ENCODE results near the gene KCNQ5.

Gene KCNQ5

DNA sequence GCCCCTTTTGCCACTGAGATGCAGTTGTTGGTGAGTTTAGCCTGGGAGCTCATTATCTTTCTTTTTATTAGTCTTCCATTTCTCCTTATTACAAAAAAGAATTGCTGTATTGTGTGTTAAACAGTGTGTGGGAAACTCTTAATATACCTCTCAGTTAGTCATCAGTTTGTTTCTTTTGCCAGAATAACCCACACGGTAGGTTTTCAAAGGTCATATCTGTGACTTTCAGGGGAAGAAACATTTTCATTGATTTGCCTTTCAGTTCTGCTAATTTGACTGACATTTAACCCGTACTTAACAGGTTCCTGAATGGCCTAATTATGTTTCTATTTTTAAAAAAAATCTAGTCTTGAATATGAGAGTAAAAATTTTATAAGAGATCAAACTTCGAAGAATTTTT is 458.1 kb downstream of the KCNQ5 start:
- Histone ChIP-seq H3K9me3 (ENCODE audit: low read depth, low read length) (no peaks in the 10 kb centered on the region), H3K4me3 (no peak overlapping the region), H3K27ac (no peak overlapping the region), H3K9ac (ENCODE audit: insufficient read length) (no peak overlapping the region), H3K36me3 (ENCODE audit: insufficient read depth, low read length) (no peaks in the 10 kb centered on the region)
- no peak for DNase-seq (ENCODE audit: low read depth, low spot score)
- TF ChIP-seq POLR2AphosphoS5 (IDR thresholded peaks at IDR 0.05; ENCODE audit: borderline replicate concordance, low read depth, low read length) = no peak
- no peak for TF ChIP-seq EZH2 (IDR thresholded peaks at IDR 0.05)
- no peak for TF ChIP-seq FOXP2 (optimal IDR thresholded peaks at IDR 0.05; ENCODE audit: control extremely low read depth, extremely low read length, insufficient read depth)

DNA sequence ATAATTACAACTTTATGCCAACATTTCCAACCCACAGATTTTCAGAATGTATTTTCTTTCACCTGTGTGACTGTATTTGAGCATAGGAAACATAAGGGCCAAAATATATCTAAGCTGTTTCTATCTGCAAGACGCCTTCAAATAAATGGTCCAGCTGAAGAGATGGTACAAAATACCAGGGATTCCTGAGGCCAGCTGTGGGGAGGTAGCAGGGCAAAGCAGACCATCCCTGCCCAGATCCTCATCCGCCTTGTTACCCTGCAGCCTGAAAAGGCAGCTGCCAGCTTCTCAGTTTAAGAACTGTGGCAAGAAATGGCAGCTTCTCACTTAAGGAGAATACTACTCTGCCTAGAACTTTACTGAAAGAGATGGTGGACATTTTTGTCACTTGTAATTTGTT is 460.1 kb downstream of the KCNQ5 start:
- H3K9me3 ChIP-seq (ENCODE audit: low read depth, low read length) = no peaks in the 10 kb centered on the region
- no peaks in the 10 kb centered on the region for H3K36me3 ChIP-seq (ENCODE audit: insufficient read depth, low read length)
- TF ChIP-seq POLR2AphosphoS5 (IDR thresholded peaks at IDR 0.05; ENCODE audit: borderline replicate concordance, low read depth, low read length) (no peak), EZH2 (IDR thresholded peaks at IDR 0.05) (no peak), FOXP2 (optimal IDR thresholded peaks at IDR 0.05; ENCODE audit: control extremely low read depth, extremely low read length, insufficient read depth) (no peak)
- no peak overlapping the region for H3K9ac ChIP-seq (ENCODE audit: insufficient read length)
- no peak for DNase-seq (ENCODE audit: low read depth, low spot score)
- no peak overlapping the region for H3K4me3 ChIP-seq
- H3K27ac ChIP-seq = no peak overlapping the region

- H3K9me3 ChIP-seq (ENCODE audit: low read depth, low read length) = no peaks in the 10 kb centered on the region
- no peaks in the 10 kb centered on the region for H3K36me3 ChIP-seq (ENCODE audit: insufficient read depth, low read length)
- no peak overlapping the region for H3K4me3 ChIP-seq
- H3K27ac ChIP-seq = no peak overlapping the region
- TF ChIP-seq EZH2 (IDR thresholded peaks at IDR 0.05) (no peak), POLR2AphosphoS5 (IDR thresholded peaks at IDR 0.05; ENCODE audit: borderline replicate concordance, low read depth, low read length) (no peak), FOXP2 (optimal IDR thresholded peaks at IDR 0.05; ENCODE audit: control extremely low read depth, extremely low read length, insufficient read depth) (no peak)
- DNase-seq (ENCODE audit: low read depth, low spot score) = no peak
- H3K9ac ChIP-seq (ENCODE audit: insufficient read length) = no peak overlapping the region
Measured at GRCh38 chr6:73083886-73084285, 462.0 kb downstream of the KCNQ5 start.

DNA sequence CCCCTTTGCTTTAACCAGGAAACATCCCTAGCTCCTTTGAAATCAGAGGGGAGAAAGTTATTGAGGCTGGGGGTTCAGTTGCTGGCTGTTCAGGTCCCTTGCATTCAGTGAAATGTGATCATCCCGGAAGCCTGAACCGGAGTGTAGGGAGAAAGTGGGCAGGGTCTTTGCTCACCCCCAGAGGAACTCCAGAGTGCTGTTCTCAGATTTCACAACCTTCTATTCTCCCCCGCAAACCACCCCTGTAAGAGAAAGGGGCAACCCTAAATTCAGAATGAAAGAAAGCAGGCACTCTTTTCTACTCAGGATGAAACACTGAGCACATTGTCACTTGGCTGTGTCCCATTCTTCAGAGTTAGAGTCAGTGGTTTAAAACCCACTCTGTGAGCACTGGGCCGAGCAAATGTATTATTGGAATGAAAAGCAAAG is 463.6 kb downstream of the KCNQ5 start:
- no peaks in the 10 kb centered on the region for H3K36me3 ChIP-seq (ENCODE audit: insufficient read depth, low read length)
- no peaks in the 10 kb centered on the region for H3K9me3 ChIP-seq (ENCODE audit: low read depth, low read length)
- no peak overlapping the region for H3K9ac ChIP-seq (ENCODE audit: insufficient read length)
- no peak for DNase-seq (ENCODE audit: low read depth, low spot score)
- no peak overlapping the region for H3K4me3 ChIP-seq
- no peak for TF ChIP-seq EZH2 (IDR thresholded peaks at IDR 0.05)
- H3K27ac ChIP-seq = no peak overlapping the region

DNA sequence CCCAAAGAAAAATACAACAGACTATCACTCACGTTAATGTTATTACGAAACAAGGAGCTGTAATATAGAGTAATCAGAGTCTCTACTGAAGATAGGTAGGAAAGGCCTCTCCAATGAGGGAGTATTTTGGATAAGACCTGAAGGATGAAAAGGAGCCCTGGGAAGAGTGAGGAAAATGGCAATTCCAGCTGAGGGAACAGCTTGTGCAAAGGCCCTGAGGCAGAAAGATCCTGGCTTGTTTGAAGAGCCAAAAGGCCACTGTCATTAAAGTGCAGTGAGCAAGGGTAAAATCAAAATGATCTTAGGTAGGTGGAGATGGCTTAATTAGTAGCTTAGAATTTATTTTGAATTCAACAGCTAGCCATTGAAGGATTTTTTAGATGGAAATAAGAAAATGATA is 464.9 kb downstream of the KCNQ5 start:
- H3K9me3 ChIP-seq (ENCODE audit: low read depth, low read length) = no peaks in the 10 kb centered on the region
- no peak overlapping the region for H3K27ac ChIP-seq
- H3K36me3 ChIP-seq (ENCODE audit: insufficient read depth, low read length) = no peaks in the 10 kb centered on the region
- H3K9ac ChIP-seq (ENCODE audit: insufficient read length) = no peak overlapping the region
- no peak overlapping the region for H3K4me3 ChIP-seq
- no peak for TF ChIP-seq POLR2AphosphoS5 (IDR thresholded peaks at IDR 0.05; ENCODE audit: borderline replicate concordance, low read depth, low read length)
- no peak for TF ChIP-seq FOXP2 (optimal IDR thresholded peaks at IDR 0.05; ENCODE audit: control extremely low read depth, extremely low read length, insufficient read depth)
- no peak for TF ChIP-seq EZH2 (IDR thresholded peaks at IDR 0.05)
- no peak for DNase-seq (ENCODE audit: low read depth, low spot score)

GRCh38 chr6:73088138-73088813 is 466.4 kb downstream of the KCNQ5 start:
- no peak for DNase-seq (ENCODE audit: low read depth, low spot score)
- TF ChIP-seq EZH2 (IDR thresholded peaks at IDR 0.05) (no peak), POLR2AphosphoS5 (IDR thresholded peaks at IDR 0.05; ENCODE audit: borderline replicate concordance, low read depth, low read length) (no peak), FOXP2 (optimal IDR thresholded peaks at IDR 0.05; ENCODE audit: control extremely low read depth, extremely low read length, insufficient read depth) (no peak)
- Histone ChIP-seq H3K36me3 (ENCODE audit: insufficient read depth, low read length) (no peaks in the 10 kb centered on the region), H3K4me3 (no peak overlapping the region), H3K27ac (no peak overlapping the region), H3K9me3 (ENCODE audit: low read depth, low read length) (no peaks in the 10 kb centered on the region), H3K9ac (ENCODE audit: insufficient read length) (no peak overlapping the region)

GRCh38 chr6:73104921-73105320 is 483.1 kb downstream of the KCNQ5 start:
- no peak overlapping the region for H3K27ac ChIP-seq
- no peak overlapping the region for H3K9ac ChIP-seq (ENCODE audit: insufficient read length)
- no peak overlapping the region for H3K4me3 ChIP-seq
- H3K9me3 ChIP-seq (ENCODE audit: low read depth, low read length) = no peaks in the 10 kb centered on the region; the same call in 1 of the 2 replicates
- DNase-seq (ENCODE audit: low read depth, low spot score) = no peak
- no peak for TF ChIP-seq POLR2AphosphoS5 (IDR thresholded peaks at IDR 0.05; ENCODE audit: borderline replicate concordance, low read depth, low read length)
- no peak for TF ChIP-seq FOXP2 (optimal IDR thresholded peaks at IDR 0.05; ENCODE audit: control extremely low read depth, extremely low read length, insufficient read depth)
- no peaks in the 10 kb centered on the region for H3K36me3 ChIP-seq (ENCODE audit: insufficient read depth, low read length)

GRCh38 chr6:73107016-73107415 is 485.2 kb downstream of the KCNQ5 start:
- H3K27ac ChIP-seq = no peak overlapping the region
- TF ChIP-seq FOXP2 (optimal IDR thresholded peaks at IDR 0.05; ENCODE audit: control extremely low read depth, extremely low read length, insufficient read depth) = no peak
- TF ChIP-seq EZH2 (IDR thresholded peaks at IDR 0.05) = no peak
- no peak for TF ChIP-seq POLR2AphosphoS5 (IDR thresholded peaks at IDR 0.05; ENCODE audit: borderline replicate concordance, low read depth, low read length)
- no peak overlapping the region for H3K9ac ChIP-seq (ENCODE audit: insufficient read length)
- no peaks in the 10 kb centered on the region for H3K36me3 ChIP-seq (ENCODE audit: insufficient read depth, low read length)
- no peak overlapping the region for H3K4me3 ChIP-seq
- H3K9me3 ChIP-seq (ENCODE audit: low read depth, low read length) = no peaks in the 10 kb centered on the region
- DNase-seq (ENCODE audit: low read depth, low spot score) = no peak

DNA sequence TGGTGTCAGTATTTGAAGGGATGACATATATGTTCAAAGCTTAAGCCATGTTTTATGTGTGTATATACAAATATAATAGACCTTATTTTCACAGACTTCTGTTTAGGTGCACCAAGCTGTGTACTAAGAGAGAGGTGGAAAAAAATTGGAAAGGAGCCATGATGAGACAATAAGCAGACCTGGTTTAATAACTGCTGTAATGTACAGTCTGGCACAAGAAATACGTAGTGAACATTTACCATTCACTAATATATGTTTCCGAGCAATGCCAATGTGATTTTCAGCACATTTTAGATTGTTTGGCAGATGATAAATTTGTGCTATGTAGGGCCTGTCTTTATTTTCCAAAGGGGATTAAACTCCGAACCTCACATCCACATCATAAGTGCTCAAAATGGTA is 487.1 kb downstream of the KCNQ5 start:
- H3K9me3 ChIP-seq (ENCODE audit: low read depth, low read length) = no peaks in the 10 kb centered on the region

More for the DNA sequence above, 487.1 kb downstream of the KCNQ5 start:
- no peak overlapping the region for H3K9ac ChIP-seq (ENCODE audit: insufficient read length)
- TF ChIP-seq POLR2AphosphoS5 (IDR thresholded peaks at IDR 0.05; ENCODE audit: borderline replicate concordance, low read depth, low read length) = no peak
- no peak for TF ChIP-seq FOXP2 (optimal IDR thresholded peaks at IDR 0.05; ENCODE audit: control extremely low read depth, extremely low read length, insufficient read depth)
- no peak for TF ChIP-seq EZH2 (IDR thresholded peaks at IDR 0.05)
- H3K4me3 ChIP-seq = no peak overlapping the region
- H3K36me3 ChIP-seq (ENCODE audit: insufficient read depth, low read length) = peaks cover 7% of the 10 kb centered on the region; the same call in 1 of the 2 replicates
- no peak for DNase-seq (ENCODE audit: low read depth, low spot score)
- H3K27ac ChIP-seq = no peak overlapping the region
